Uterus (tissue), 2 donors: ENCODE data around the gene PDCD7.

Source experiments
- POLR2A ChIP-seq, 2 donors: fragments of 450-650 bp; IDR thresholded peaks; one replicate each; pipeline ENCODE4 v1.6.1; 2016; ENCODE audit warnings: antibody characterized with exemption in 2 of 2, mild to moderate bottlenecking in 1 of 2, moderate library complexity in 1 of 2
- TF ChIP-seq, protein P1 (sequence below), 4 experiments: fragments of 200-600 bp in 2 of 4; fragments of 450-650 bp in 2 of 4; sonication (generic) in 2 of 4; IDR thresholded peaks; one replicate each; pipeline ENCODE4 v1.5.1; 2016 to 2019; ENCODE audit warnings: antibody characterized with exemption in 4 of 4, mild to moderate bottlenecking in 2 of 4, moderate library complexity in 1 of 4

DNA sequence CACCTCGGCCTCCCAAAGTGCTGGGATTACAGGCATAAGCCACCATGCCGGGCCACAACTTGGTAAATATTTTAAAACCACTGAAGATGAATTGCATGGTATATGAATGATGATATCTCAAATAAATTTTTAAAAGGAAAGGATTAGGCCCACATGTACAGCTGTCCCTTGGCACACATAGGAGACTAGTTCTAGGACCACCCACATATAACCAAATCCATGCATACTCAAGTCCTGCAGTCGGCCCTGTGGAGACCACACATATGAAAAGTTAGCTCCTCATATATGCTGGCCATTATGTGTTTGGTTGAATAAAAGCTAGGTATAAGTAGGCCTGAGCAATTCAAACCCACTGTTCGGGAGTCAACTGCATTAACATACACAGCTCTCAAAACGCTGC is 40.9 kb upstream of the PDCD7 start:
- TF ChIP-seq, protein P1, sequence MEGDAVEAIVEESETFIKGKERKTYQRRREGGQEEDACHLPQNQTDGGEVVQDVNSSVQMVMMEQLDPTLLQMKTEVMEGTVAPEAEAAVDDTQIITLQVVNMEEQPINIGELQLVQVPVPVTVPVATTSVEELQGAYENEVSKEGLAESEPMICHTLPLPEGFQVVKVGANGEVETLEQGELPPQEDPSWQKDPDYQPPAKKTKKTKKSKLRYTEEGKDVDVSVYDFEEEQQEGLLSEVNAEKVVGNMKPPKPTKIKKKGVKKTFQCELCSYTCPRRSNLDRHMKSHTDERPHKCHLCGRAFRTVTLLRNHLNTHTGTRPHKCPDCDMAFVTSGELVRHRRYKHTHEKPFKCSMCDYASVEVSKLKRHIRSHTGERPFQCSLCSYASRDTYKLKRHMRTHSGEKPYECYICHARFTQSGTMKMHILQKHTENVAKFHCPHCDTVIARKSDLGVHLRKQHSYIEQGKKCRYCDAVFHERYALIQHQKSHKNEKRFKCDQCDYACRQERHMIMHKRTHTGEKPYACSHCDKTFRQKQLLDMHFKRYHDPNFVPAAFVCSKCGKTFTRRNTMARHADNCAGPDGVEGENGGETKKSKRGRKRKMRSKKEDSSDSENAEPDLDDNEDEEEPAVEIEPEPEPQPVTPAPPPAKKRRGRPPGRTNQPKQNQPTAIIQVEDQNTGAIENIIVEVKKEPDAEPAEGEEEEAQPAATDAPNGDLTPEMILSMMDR (IDR thresholded peaks at IDR 0.05), result no peak
- no peak for TF ChIP-seq POLR2A (IDR thresholded peaks at IDR 0.05)
